Testis (tissue), 3 donors: ENCODE results near the gene FARP1. TPM values are rescaled to one million over a fixed set of nuclear protein-coding genes. Genes with fewer than 3 reads are reported as not detected.
A peak's percentile ranks its signal among the peaks of the same experiment; 100 is the strongest.

Experiments
- DNase-seq: peaks from one replicate; pipeline ENCODE4 v3.0.0-alpha.2; 2019
- H3K27ac ChIP-seq, 2 donors: fragments of 200-600 bp; sonication (generic); one replicate each; pipeline ENCODE4 v1.5.1; 2019
- H3K27me3 ChIP-seq: fragments of 200-600 bp; sonication (generic); one replicate; pipeline ENCODE4 v1.5.1; 2019
- H3K36me3 ChIP-seq: fragments of 200-600 bp; sonication (generic); one replicate; pipeline ENCODE4 v1.5.1; 2017; ENCODE audit warnings: low read depth; ENCODE audit errors: missing control alignments
- H3K4me1 ChIP-seq: fragments of 200-600 bp; sonication (generic); one replicate; pipeline ENCODE4 v1.5.1; 2019
- H3K4me3 ChIP-seq, 2 donors: fragments of 200-600 bp; sonication (generic); one replicate each; pipeline ENCODE4 v1.5.1; 2017 to 2019
- H3K9me3 ChIP-seq: fragments of 200-600 bp; sonication (generic); one replicate; pipeline ENCODE4 v1.5.1; 2017
- CTCF ChIP-seq, 3 experiments: fragments of 450-650 bp in 2 of 3; fragments of 200-600 bp in 1 of 3; sonication (generic) in 1 of 3; IDR thresholded peaks; one replicate each; pipeline ENCODE4 v1.5.1; 2016 to 2019; ENCODE audit warnings: antibody characterized with exemption in 3 of 3, mild to moderate bottlenecking in 2 of 3, moderate library complexity in 1 of 3
- POLR2A ChIP-seq: fragments of 450-650 bp; IDR thresholded peaks from one replicate; pipeline ENCODE4 v1.6.1; 2017; ENCODE audit warnings: antibody characterized with exemption, mild to moderate bottlenecking, moderate library complexity
- WGBS, 2 donors: methylation state at CpG; one replicate each; pipeline ENCODE4 v1.1.5; 2018; 5-methylcytosine and 5-hydroxymethylcytosine counted together
- intact Hi-C: fragments of 100-400 bp; cut with DNase I; formaldehyde crosslinking; loops from one replicate; pipeline ENCODE4 v1.15.1; 2023; ENCODE audit warnings: low total_unique reads
- polyA plus RNA-seq: library from polyadenylated mRNA; stranded (reverse); fragments of 350-450 nt; fragmentation: Illumina TruSeq; extraction: RNeasy Lipid Tissue Mini Kit (QIAGEN cat#74804); gene quantifications from one replicate; pipeline ENCODE4 v1.2.3, GENCODE V29; 2014; ENCODE audit warnings: low read depth, low replicate concordance; ENCODE audit not compliant: insufficient read depth
- total RNA-seq, 2 donors: library from RNA; depleted of rRNA; stranded (reverse); fragments of >200 nt; gene quantifications; one replicate each; pipeline ENCODE4 v1.2.3, GENCODE V29; 2016

The FARP1 gene
- total and polyA plus RNA-seq, 3 donors from 2014 or later = 54.0 to 130 (median 69.1) TPM

DNA sequence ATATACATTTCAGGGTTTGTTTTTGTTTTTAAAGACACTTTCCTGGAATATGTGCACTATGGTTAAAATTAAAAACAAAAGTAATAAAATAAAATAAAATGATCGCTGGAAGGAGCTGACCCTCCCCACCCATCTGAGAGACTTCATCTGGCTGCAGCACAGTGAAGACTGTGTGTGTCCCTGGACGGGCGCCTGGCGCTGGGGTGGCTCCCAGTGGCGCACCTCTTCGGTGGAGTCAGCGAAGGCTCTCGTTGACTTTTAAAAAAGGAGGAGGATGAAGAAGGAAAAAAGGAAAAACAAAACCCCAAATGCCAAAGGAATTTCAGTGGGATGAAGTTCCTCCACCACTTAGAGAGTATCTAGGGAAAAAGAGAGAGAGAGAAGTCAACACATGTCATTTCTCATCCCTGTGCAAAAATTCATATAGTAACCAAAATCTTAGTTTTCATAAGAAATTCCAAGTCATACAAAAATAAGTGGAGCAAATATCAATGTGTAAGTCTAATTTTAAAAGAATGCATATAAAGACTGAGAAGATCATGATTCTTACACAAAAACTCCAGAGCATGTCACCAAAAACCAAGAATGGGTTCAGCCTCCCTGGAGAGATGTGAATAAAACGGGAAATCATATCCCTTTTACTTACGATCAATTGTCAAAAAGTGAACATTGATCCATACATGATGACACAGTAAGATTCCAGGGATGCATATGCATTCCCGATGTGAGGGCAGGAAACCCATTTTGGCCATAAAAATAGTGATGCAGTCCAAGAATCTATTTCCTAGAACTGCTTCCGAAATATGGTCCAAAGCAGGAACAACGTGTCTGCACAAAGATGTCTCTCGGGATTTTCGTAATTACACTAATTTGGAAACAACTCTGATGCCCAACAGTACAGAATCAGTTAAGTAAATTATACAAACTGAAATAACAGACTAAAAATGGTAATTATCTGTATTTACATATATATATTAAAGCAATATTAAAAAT is 310.3 kb downstream of the FARP1 start:
- no peak for DNase-seq
- Histone ChIP-seq H3K4me3 (no peak overlapping the region), H3K27ac (peak overlapping the region in 1 of 2 donors; percentile 30), H3K36me3 (no peaks in the 10 kb centered on the region), H3K9me3 (no peaks in the 10 kb centered on the region), H3K27me3 (no peaks in the 10 kb centered on the region), H3K4me1 (peaks cover 33% of the 10 kb centered on the region)
- WGBS, 2 donors = 59 to 69% methylated on average over 15 of the region's 15 CpGs
- TF ChIP-seq POLR2A = no peak
- TF ChIP-seq CTCF (IDR thresholded peaks at IDR 0.05) = no peak
- intact Hi-C loops = loop anchor here (2.0 kb wide), 1 partner anchor 44 kb away; no protein-coding TSS in a partner anchor

GRCh38 chr13:98454389-98454881 is 311.5 kb downstream of the FARP1 start:
- Histone ChIP-seq H3K36me3 (no peaks in the 10 kb centered on the region), H3K4me1 (peaks cover 40% of the 10 kb centered on the region), H3K9me3 (no peaks in the 10 kb centered on the region), H3K27ac (peak overlapping the region; percentile 60 to 88), H3K4me3 (no peak overlapping the region), H3K27me3 (no peaks in the 10 kb centered on the region)
- no peak for TF ChIP-seq POLR2A
- TF ChIP-seq CTCF (IDR thresholded peaks at IDR 0.05) = no peak
- intact Hi-C loops = no loop called here
- DNase-seq = peak; percentile 53
- WGBS, 2 donors = 29 to 35% methylated on average over 7 of the region's 7 CpGs

- no peak for DNase-seq
- H3K4me3 ChIP-seq = no peak overlapping the region
- H3K9me3 ChIP-seq = no peaks in the 10 kb centered on the region
- WGBS, 2 donors = 92 to 96% methylated on average over 5 of the region's 6 CpGs
- no peak for TF ChIP-seq POLR2A
- TF ChIP-seq CTCF (IDR thresholded peaks at IDR 0.05) = no peak
- no peaks in the 10 kb centered on the region for H3K36me3 ChIP-seq
- peak overlapping the region in 1 of 2 donors; percentile 14 for H3K27ac ChIP-seq
- intact Hi-C loops = no loop called here
- H3K27me3 ChIP-seq = no peaks in the 10 kb centered on the region
- H3K4me1 ChIP-seq = peaks cover 28% of the 10 kb centered on the region
Observed at GRCh38 chr13:98456413-98456845, 313.5 kb downstream of the FARP1 start.

GRCh38 chr13:98457053-98457452 is 314.2 kb downstream of the FARP1 start:
- intact Hi-C loops = no loop called here
- H3K27ac ChIP-seq = no peak overlapping the region
- TF ChIP-seq POLR2A = no peak
- no peak for TF ChIP-seq CTCF (IDR thresholded peaks at IDR 0.05)
- H3K27me3 ChIP-seq = no peaks in the 10 kb centered on the region
- no peak overlapping the region for H3K4me3 ChIP-seq
- H3K36me3 ChIP-seq = no peaks in the 10 kb centered on the region
- WGBS, 2 donors = 97 to 98% methylated on average over 7 to 13 of the region's 13 CpGs
- no peaks in the 10 kb centered on the region for H3K9me3 ChIP-seq
- H3K4me1 ChIP-seq = peaks cover 22% of the 10 kb centered on the region
- DNase-seq = no peak
